Peyer's patch (tissue), 4 donors: Measurements from ENCODE around the gene CPVL. TPM values are rescaled to one million over a fixed set of nuclear protein-coding genes. Genes with fewer than 3 reads are reported as not detected.

Source experiments
- DNase-seq, 3 donors: peaks; one replicate each; pipeline ENCODE4 v3.0.0-alpha.2; 2017 to 2019
- H3K27ac ChIP-seq, 4 donors: fragments of 200-600 bp; sonication (generic); one replicate each; pipeline ENCODE4 v1.5.1; 2016 to 2019
- H3K27me3 ChIP-seq, 2 donors: fragments of 200-600 bp; sonication (generic); one replicate each; pipeline ENCODE4 v1.5.1; 2019
- H3K36me3 ChIP-seq, 3 donors: fragments of 200-600 bp; sonication (generic); one replicate each; pipeline ENCODE4 v1.5.1; 2016 to 2019
- H3K4me1 ChIP-seq, 4 donors: fragments of 200-600 bp; sonication (generic); one replicate each; pipeline ENCODE4 v1.5.1; 2016 to 2019
- H3K4me3 ChIP-seq, 4 donors: fragments of 200-600 bp; sonication (generic); 1 replicate in 3 of 4; 2 replicates in 1 of 4; pipeline ENCODE4 v1.5.1; 2016 to 2019; ENCODE audit warnings: mild to moderate bottlenecking in 1 of 4
- H3K9me3 ChIP-seq, 4 donors: fragments of 200-600 bp; sonication (generic); one replicate each; pipeline ENCODE4 v1.5.1; 2016 to 2019; ENCODE audit warnings: mild to moderate bottlenecking in 1 of 4
- POLR2A ChIP-seq, 2 donors: fragments of 450-650 bp; IDR thresholded peaks; one replicate each; pipeline ENCODE4 v1.5.1; 2017; ENCODE audit warnings: antibody characterized with exemption in 2 of 2, mild to moderate bottlenecking in 2 of 2, moderate library complexity in 2 of 2
- total RNA-seq, 4 donors: library from RNA; depleted of rRNA; stranded (reverse); fragments of >200 nt; gene quantifications; one replicate each; pipeline ENCODE4 v1.1.0, GENCODE V29; 2016
- TF ChIP-seq, protein P1 (sequence below), 6 experiments: fragments of 450-650 bp in 4 of 6; fragments of 200-600 bp in 2 of 6; sonication (generic) in 1 of 6; IDR thresholded peaks; one replicate each; pipeline ENCODE4 v1.5.1; 2017 to 2019; ENCODE audit warnings: antibody characterized with exemption in 6 of 6, mild to moderate bottlenecking in 3 of 6, moderate library complexity in 1 of 6

CPVL gene
- total RNA-seq, 4 donors from 2014 or later, result 2.5 to 16.5 (median 8.0) TPM

DNA sequence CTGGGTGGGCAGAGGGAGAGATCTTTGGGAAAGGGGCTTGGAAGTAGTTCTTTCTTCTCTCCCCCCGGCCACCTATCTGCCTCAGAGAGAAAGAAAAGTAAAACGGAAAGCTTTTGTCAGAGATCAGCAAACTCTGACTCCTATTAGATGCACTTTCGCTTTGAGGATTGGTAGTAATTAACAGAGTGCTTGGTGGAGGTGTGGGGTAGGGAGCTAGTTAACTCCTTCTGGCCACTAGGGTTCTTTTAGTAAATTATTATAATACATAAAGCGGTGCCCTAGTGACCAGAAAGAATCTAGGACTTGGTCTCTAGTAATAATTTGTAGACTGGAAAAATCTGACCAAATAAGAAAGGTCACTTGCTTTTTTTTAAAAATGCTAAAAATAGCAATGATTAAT, 54.6 kb downstream of the CPVL start:
- no peak for DNase-seq
- Histone ChIP-seq H3K4me1 (peaks cover 0 to 15% (median 0%) of the 10 kb centered on the region in 4 donors), H3K9me3 (no peaks in the 10 kb centered on the region), H3K36me3 (no peaks in the 10 kb centered on the region), H3K4me3 (peak overlapping the region in 3 of 4 donors; percentile 13 to 44 (median 30)), H3K27ac (peak overlapping the region; percentile 15 to 46 (median 24)), H3K27me3 (no peaks in the 10 kb centered on the region)
- TF ChIP-seq POLR2A (IDR thresholded peaks at IDR 0.05), result no peak
- TF ChIP-seq, protein P1, sequence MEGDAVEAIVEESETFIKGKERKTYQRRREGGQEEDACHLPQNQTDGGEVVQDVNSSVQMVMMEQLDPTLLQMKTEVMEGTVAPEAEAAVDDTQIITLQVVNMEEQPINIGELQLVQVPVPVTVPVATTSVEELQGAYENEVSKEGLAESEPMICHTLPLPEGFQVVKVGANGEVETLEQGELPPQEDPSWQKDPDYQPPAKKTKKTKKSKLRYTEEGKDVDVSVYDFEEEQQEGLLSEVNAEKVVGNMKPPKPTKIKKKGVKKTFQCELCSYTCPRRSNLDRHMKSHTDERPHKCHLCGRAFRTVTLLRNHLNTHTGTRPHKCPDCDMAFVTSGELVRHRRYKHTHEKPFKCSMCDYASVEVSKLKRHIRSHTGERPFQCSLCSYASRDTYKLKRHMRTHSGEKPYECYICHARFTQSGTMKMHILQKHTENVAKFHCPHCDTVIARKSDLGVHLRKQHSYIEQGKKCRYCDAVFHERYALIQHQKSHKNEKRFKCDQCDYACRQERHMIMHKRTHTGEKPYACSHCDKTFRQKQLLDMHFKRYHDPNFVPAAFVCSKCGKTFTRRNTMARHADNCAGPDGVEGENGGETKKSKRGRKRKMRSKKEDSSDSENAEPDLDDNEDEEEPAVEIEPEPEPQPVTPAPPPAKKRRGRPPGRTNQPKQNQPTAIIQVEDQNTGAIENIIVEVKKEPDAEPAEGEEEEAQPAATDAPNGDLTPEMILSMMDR (IDR thresholded peaks at IDR 0.05), result peak in 3 of 6 experiments; percentile 6 to 17 (median 10)

DNA sequence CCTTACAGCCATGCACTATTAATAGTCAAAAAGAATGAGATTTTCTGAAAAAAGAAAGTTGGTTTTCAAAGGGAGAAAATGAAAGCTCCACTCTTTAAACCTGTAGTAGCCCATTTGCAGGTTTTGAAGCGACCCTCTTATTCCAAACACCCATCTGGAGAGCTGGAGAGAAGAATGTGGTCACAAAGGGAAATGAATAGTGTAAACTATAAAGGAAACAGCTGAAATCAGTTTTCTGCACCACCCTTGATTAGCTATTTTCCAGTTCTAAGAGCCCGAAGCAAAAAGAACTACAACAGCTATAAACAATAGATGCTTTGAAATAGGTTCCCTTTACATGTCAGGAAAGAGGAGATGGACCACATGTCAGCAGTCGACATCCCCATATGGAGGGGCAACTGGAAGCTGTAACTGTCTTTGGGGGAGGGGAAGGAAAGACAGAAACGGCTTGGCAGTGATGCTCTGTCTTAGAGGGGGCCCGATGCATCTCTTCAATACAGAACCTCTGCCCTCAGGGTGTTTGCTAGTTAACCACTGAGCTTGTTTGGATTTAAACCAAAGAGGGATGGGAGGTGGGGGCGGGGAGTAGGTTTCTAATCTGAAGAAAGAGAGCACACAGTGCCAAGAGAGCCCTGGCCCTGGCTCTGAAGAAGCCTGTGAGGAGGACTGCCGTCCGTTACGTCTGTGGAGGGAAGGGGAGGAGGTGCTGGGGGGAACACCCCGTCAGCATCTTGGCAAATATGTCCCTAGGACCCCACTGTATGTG, 55.3 kb downstream of the CPVL start:
- Histone ChIP-seq H3K27me3 (no peaks in the 10 kb centered on the region), H3K4me3 (peak overlapping the region in 3 of 4 donors; percentile 13 to 44 (median 30)), H3K9me3 (no peaks in the 10 kb centered on the region), H3K36me3 (no peaks in the 10 kb centered on the region), H3K4me1 (peaks cover 0 to 15% (median 0%) of the 10 kb centered on the region in 4 donors), H3K27ac (peak overlapping the region; percentile 15 to 46 (median 24))
- no peak for DNase-seq
- no peak for TF ChIP-seq POLR2A (IDR thresholded peaks at IDR 0.05)
- TF ChIP-seq, protein P1 (IDR thresholded peaks at IDR 0.05), result no peak

DNA sequence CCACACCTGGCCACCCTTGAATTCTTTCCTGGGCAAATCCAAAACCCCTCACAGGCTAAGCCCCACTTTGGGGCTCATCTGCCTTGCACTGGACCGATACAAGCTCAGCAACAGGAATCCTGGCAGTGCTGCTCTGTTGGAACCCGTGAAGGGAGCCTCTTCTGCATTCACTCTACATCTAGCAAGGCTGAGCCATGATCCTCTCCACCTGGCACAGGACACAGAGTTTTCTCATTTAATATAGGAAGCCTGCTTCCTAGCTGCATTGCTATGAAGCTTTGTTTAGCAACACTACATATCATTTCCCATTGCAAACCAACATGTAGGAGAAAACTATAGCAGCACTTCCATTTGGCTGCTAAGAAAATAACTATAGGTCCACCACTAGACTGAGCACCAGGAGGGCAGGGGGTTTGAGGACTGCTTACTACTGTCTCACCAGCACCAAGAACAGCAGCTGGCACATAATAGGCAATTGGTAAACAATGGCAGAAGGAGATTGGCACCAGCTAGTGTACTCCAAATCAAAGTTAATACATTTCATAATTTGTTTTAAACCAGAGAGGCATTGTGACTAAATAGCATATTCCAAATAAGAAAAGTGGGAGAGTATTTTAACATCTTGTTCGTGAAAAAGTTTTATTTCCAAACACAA, 56.1 kb downstream of the CPVL start:
- Histone ChIP-seq H3K9me3 (no peaks in the 10 kb centered on the region), H3K4me3 (no peak overlapping the region), H3K4me1 (peaks cover 0 to 14% (median 0%) of the 10 kb centered on the region in 4 donors), H3K27me3 (no peaks in the 10 kb centered on the region), H3K27ac (no peak overlapping the region), H3K36me3 (no peaks in the 10 kb centered on the region)
- no peak for TF ChIP-seq POLR2A (IDR thresholded peaks at IDR 0.05)
- TF ChIP-seq, protein P1 (IDR thresholded peaks at IDR 0.05), result no peak
- DNase-seq, result no peak

DNA sequence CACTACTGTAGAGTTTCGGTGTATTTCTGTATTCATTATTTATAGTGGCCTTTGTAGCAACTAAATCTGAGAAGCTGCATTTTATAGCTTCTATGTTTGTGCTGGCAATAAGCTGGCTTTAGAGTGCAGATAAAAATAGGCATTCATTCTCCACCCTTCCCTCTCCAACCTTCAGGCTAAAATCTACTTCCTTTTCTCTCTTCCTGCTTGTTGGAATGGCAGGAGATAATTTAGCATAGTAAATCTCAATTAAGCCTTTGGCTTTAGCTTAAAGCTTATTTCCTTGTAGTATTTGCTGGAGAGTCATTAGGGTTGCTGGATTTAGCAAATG, 58.5 kb downstream of the CPVL start:
- Histone ChIP-seq H3K36me3 (no peaks in the 10 kb centered on the region), H3K27me3 (no peaks in the 10 kb centered on the region), H3K4me1 (peaks cover 0 to 10% (median 0%) of the 10 kb centered on the region in 4 donors), H3K27ac (no peak overlapping the region), H3K4me3 (no peak overlapping the region), H3K9me3 (no peaks in the 10 kb centered on the region)
- DNase-seq, result no peak
- TF ChIP-seq, protein P1 (IDR thresholded peaks at IDR 0.05), result no peak
- no peak for TF ChIP-seq POLR2A (IDR thresholded peaks at IDR 0.05)

DNA sequence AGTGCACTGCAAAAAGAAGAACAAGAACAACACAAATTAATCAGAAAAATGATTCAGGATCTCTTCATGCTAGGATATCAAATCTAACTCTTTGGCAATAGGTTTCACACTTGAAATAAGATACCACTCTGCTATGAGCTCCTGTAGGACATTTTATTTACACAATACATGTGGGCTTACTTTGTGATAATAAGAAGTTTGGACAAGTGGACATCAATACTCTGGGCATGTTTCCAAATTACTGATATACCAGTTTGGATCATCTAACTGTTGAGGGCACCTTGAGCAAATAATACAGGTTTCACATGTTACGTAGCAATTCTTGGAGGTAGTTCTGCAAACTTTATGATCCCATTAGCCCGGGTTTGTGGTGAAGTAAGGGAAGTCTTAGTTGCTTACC, 59.8 kb downstream of the CPVL start:
- Histone ChIP-seq H3K9me3 (no peaks in the 10 kb centered on the region), H3K4me1 (peaks cover 0 to 8% (median 0%) of the 10 kb centered on the region in 4 donors), H3K27ac (no peak overlapping the region), H3K4me3 (no peak overlapping the region), H3K27me3 (no peaks in the 10 kb centered on the region), H3K36me3 (no peaks in the 10 kb centered on the region)
- DNase-seq, result no peak
- TF ChIP-seq POLR2A (IDR thresholded peaks at IDR 0.05), result no peak
- TF ChIP-seq, protein P1 (IDR thresholded peaks at IDR 0.05), result no peak
